GM18867 (cell line): ENCODE measurements around the gene MUC6.
"Not testable (repeated sequence)": the region's sequence is repeated elsewhere in the genome, so short reads cannot be mapped to it uniquely, and the experiment has no call there.

Experiments
- ATAC-seq: cut with Tn5 transposase; IDR thresholded peaks from one replicate; pipeline ENCODE4 v1.9.1; 2021; ENCODE audit warnings: mild to moderate bottlenecking, moderate library complexity; ENCODE audit not compliant: unreplicated experiment

MUC6 gene

GRCh38 chr11:991711-992307 is 44.7 kb downstream of the MUC6 start:
- ATAC-seq: no peak

GRCh38 chr11:991034-991433 is 45.5 kb downstream of the MUC6 start:
- ATAC-seq: no peak

- no peak for ATAC-seq
These were observed 46.4 kb downstream of the MUC6 start for GRCh38 chr11:990101-990500.

- no peak for ATAC-seq
These were observed 48.8 kb downstream of the MUC6 start for GRCh38 chr11:987671-988070.

- ATAC-seq: no peak
These were observed 49.6 kb downstream of the MUC6 start for GRCh38 chr11:986952-987305.

GRCh38 chr11:986270-986951 is 50.1 kb downstream of the MUC6 start:
- no peak for ATAC-seq

GRCh38 chr11:985848-986247 is 50.7 kb downstream of the MUC6 start:
- ATAC-seq: no peak

GRCh38 chr11:985406-985805 is 51.1 kb downstream of the MUC6 start:
- ATAC-seq: no peak

- no peak for ATAC-seq
These were observed 52.0 kb downstream of the MUC6 start for GRCh38 chr11:984546-984945.

- ATAC-seq: no peak
These were observed 54.8 kb downstream of the MUC6 start for GRCh38 chr11:981764-982163.

- no peak for ATAC-seq
These were observed 55.8 kb downstream of the MUC6 start for GRCh38 chr11:980438-981357.

GRCh38 chr11:978781-979180 is 57.7 kb downstream of the MUC6 start:
- no peak for ATAC-seq

- no peak for ATAC-seq
These were observed 58.4 kb downstream of the MUC6 start for GRCh38 chr11:977830-978720.

GRCh38 chr11:976431-977160 is 59.9 kb downstream of the MUC6 start:
- ATAC-seq: no peak

- ATAC-seq: no peak
These were observed 60.7 kb downstream of the MUC6 start for GRCh38 chr11:975827-976226.

- not testable (repeated sequence) for ATAC-seq
These were observed 61.1 kb downstream of the MUC6 start for GRCh38 chr11:975376-975775.

- no peak for ATAC-seq
These were observed 63.3 kb downstream of the MUC6 start for GRCh38 chr11:973237-973636.

- no peak for ATAC-seq
These were observed 63.9 kb downstream of the MUC6 start for GRCh38 chr11:972523-973211.

GRCh38 chr11:971731-972365 is 64.7 kb downstream of the MUC6 start:
- no peak for ATAC-seq
